PC-3 (cell line): ENCODE results near the gene MBTD1. TPM values are rescaled to one million over a fixed set of nuclear protein-coding genes. Genes with fewer than 3 reads are reported as not detected.

Source experiments
- ATAC-seq: fragments of 200-7000 bp; cut with Tn5 transposase; 2 replicates; pipeline ENCODE4 v1.9.1; 2020; ENCODE audit warnings: mild to moderate bottlenecking, moderate library complexity
- BruUV-seq: library from RNA; stranded (reverse); fragments of 400-500 nt; replicated peaks from 2 replicates; lab custom pipeline; 2021; lab: Mats Ljungman, UMichigan
- CTCF ChIA-PET: fragments of 300-600 bp; sonication (Branson Sonifier 250); formaldehyde crosslinking; loops from one replicate; lab custom pipeline; 2022; ENCODE audit warnings: antibody characterized with exemption; lab: Charles Lee
- POLR2A ChIA-PET: fragments of 300-600 bp; sonication (Branson Sonifier 250); formaldehyde crosslinking; loops from one replicate; lab custom pipeline; 2022; ENCODE audit warnings: antibody characterized with exemption; ENCODE audit not compliant: unreplicated experiment; lab: Charles Lee
- DNase-seq: peaks from one replicate; pipeline ENCODE4 v3.0.0-alpha.2; 2015
- H2AFZ ChIP-seq: fragments of 300-600 bp; sonication (generic); 2 replicates; pipeline ENCODE4 v1.6.0; 2016; ENCODE audit warnings: antibody characterized with exemption, low read length
- H3F3A ChIP-seq: fragments of 300-600 bp; sonication (generic); one replicate; pipeline ENCODE4 v1.6.0; 2017; ENCODE audit warnings: antibody characterized with exemption, low read length, control low read depth, mild to moderate bottlenecking; ENCODE audit not compliant: unreplicated experiment
- H3K27ac ChIP-seq: fragments of 300-600 bp; sonication (generic); 2 replicates; pipeline ENCODE4 v1.5.1; 2016; ENCODE audit warnings: mild to moderate bottlenecking, low read length
- H3K27me3 ChIP-seq: fragments of 300-600 bp; sonication (generic); 2 replicates; pipeline ENCODE4 v1.6.1; 2016; ENCODE audit warnings: low read length, mixed read lengths
- H3K36me3 ChIP-seq: fragments of 300-600 bp; sonication (generic); 2 replicates; pipeline ENCODE4 v1.6.1; 2016; ENCODE audit warnings: low read depth, mixed run types, low read length, mixed read lengths
- H3K4me1 ChIP-seq: fragments of 300-600 bp; sonication (generic); 2 replicates; pipeline ENCODE4 v1.5.1; 2016; ENCODE audit warnings: low read length; ENCODE audit not compliant: insufficient read depth
- H3K4me2 ChIP-seq: fragments of 300-600 bp; sonication (generic); 2 replicates; pipeline ENCODE4 v1.6.0; 2016; ENCODE audit warnings: low read length
- H3K4me3 ChIP-seq: fragments of 300-600 bp; sonication (generic); 2 replicates; pipeline ENCODE4 v1.5.1; 2016; ENCODE audit warnings: mild to moderate bottlenecking, low read length, mixed read lengths
- H3K79me2 ChIP-seq: fragments of 300-600 bp; sonication (generic); 2 replicates; pipeline ENCODE4 v1.6.1; 2017; ENCODE audit warnings: low read length, mixed read lengths
- H3K9ac ChIP-seq: fragments of 300-600 bp; sonication (generic); 2 replicates; pipeline ENCODE4 v1.6.0; 2016; ENCODE audit warnings: mild to moderate bottlenecking, low read length
- H3K9me2 ChIP-seq: fragments of 300-600 bp; sonication (generic); replicated peaks from 2 replicates; pipeline ENCODE4 v1.6.1; 2016; ENCODE audit warnings: mixed run types, low read length, mixed read lengths
- H3K9me3 ChIP-seq: fragments of 300-600 bp; sonication (generic); 2 replicates; pipeline ENCODE4 v1.6.1; 2016; ENCODE audit warnings: low read length, mixed read lengths
- H4K20me1 ChIP-seq: fragments of 300-600 bp; sonication (generic); 2 replicates; pipeline ENCODE4 v1.6.1; 2016; ENCODE audit warnings: low read length, mixed read lengths
- EZH2 ChIP-seq: fragments of 300-600 bp; sonication (generic); IDR thresholded peaks from one replicate; pipeline ENCODE4 v1.6.1; 2017; ENCODE audit warnings: antibody characterized with exemption, mild to moderate bottlenecking, low read length; ENCODE audit not compliant: unreplicated experiment
- EZH2phosphoT487 ChIP-seq: fragments of 300-600 bp; sonication (generic); IDR thresholded peaks from 2 replicates; pipeline ENCODE4 v1.6.1; 2018; ENCODE audit warnings: mild to moderate bottlenecking, antibody characterized with exemption, low read length, borderline replicate concordance
- intact Hi-C: fragments of 100-400 bp; cut with micrococcal nuclease; formaldehyde crosslinking; loops from 2 replicates; pipeline ENCODE4 v1.9.0; 2023
- total RNA-seq: library from RNA; depleted of rRNA; stranded (reverse); fragments of >200 nt; gene quantifications from 2 replicates; pipeline ENCODE4 v1.2.3, GENCODE V29; 2014
- TF ChIP-seq, protein P1 (sequence below): fragments of 300-600 bp; sonication (generic); conservative IDR thresholded peaks from 2 replicates; pipeline ENCODE4 v1.5.1; 2017; ENCODE audit warnings: antibody characterized with exemption, low read depth, mild to moderate bottlenecking, low read length

MBTD1 gene
- total RNA-seq, 1 experiment from 2014 or later = 13.8 TPM

DNA sequence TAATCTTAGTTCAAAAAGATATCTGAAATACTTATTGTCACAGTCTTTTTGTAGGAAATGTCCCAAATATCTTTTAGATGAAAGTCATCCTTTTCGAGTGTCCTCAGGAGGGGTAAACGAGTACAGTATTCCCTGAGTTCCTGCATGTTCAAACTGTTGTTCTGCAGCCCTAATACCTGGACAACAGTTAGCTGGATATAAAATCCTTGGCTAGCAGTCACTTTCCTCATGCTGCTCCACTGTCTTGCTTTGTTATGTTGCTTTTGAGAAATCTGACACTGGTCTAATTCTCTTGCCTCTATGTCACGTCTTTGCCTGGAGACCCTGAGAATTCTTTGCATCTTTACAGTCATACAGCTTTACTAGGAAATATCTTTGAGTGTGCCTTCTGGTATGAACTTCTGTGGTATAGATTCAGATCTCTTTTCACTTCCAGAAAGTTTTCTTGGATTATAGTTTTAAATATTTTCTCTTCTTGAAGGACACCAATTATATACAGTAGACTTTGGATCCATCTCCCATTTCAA, 9.5 kb downstream of the MBTD1 start:
- Histone ChIP-seq H3K9me3 (no peaks in the 10 kb centered on the region), H3K4me1 (peaks cover 16% of the 10 kb centered on the region), H3K9ac (no peak overlapping the region), H3K27me3 (no peaks in the 10 kb centered on the region), H3K27ac (no peak overlapping the region), H3K36me3 (peaks cover 14% of the 10 kb centered on the region), H3K9me2 (no peaks in the 10 kb centered on the region), H3F3A (no peaks in the 10 kb centered on the region), H4K20me1 (no peaks in the 10 kb centered on the region; the same call in 1 of the 2 replicates), H2AFZ (no peak overlapping the region), H3K4me3 (no peak overlapping the region), H3K79me2 (peaks cover 34% of the 10 kb centered on the region), H3K4me2 (no peak overlapping the region)
- no TSS peak for BruUV-seq
- ATAC-seq (no peak), DNase-seq (no peak)
- ChIA-PET CTCF (no interaction called here), POLR2A (no interaction called here)
- intact Hi-C loops = no loop called here
- no peak for TF ChIP-seq EZH2phosphoT487
- TF ChIP-seq, protein P1, sequence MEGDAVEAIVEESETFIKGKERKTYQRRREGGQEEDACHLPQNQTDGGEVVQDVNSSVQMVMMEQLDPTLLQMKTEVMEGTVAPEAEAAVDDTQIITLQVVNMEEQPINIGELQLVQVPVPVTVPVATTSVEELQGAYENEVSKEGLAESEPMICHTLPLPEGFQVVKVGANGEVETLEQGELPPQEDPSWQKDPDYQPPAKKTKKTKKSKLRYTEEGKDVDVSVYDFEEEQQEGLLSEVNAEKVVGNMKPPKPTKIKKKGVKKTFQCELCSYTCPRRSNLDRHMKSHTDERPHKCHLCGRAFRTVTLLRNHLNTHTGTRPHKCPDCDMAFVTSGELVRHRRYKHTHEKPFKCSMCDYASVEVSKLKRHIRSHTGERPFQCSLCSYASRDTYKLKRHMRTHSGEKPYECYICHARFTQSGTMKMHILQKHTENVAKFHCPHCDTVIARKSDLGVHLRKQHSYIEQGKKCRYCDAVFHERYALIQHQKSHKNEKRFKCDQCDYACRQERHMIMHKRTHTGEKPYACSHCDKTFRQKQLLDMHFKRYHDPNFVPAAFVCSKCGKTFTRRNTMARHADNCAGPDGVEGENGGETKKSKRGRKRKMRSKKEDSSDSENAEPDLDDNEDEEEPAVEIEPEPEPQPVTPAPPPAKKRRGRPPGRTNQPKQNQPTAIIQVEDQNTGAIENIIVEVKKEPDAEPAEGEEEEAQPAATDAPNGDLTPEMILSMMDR = no peak
- no peak for TF ChIP-seq EZH2

DNA sequence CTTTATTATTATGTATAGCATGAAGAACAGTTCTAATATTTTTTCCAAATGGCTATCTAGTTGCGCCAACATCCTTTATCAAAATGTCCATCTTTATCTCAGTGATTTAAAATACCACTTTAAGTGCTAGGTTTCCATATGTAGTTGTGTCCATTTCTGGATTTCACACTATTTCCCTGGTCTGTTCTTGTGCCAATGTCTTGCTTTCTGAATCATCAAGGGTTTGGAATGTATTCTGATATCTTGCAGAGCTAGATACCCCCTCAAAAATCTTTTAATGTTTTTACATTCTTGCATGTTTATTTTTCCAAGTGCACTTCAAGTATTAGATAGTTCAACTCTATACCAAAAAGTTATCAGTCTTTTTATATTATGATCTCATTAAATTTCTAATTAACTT, 14.3 kb downstream of the MBTD1 start:
- no peaks in the 10 kb centered on the region for H4K20me1 ChIP-seq
- no peak for DNase-seq
- TF ChIP-seq EZH2 = no peak
- peaks cover 3% of the 10 kb centered on the region; the same call in 1 of the 2 replicates for H3K79me2 ChIP-seq
- no peak overlapping the region for H3K27ac ChIP-seq
- H3K4me3 ChIP-seq = no peak overlapping the region
- no peaks in the 10 kb centered on the region for H3K9me3 ChIP-seq
- H3K9ac ChIP-seq = no peak overlapping the region
- intact Hi-C loops = no loop called here
- no peak for ATAC-seq
- H2AFZ ChIP-seq = no peak overlapping the region
- CTCF ChIA-PET = no interaction called here
- no peaks in the 10 kb centered on the region for H3K27me3 ChIP-seq
- no TSS peak for BruUV-seq
- H3K9me2 ChIP-seq = no peaks in the 10 kb centered on the region
- H3K36me3 ChIP-seq = 0 out of 2 replicates have a peak, but pooled peaks cover 2% of the 10 kb centered on the region
- POLR2A ChIA-PET = no interaction called here
- H3K4me2 ChIP-seq = no peak overlapping the region
- H3F3A ChIP-seq = no peaks in the 10 kb centered on the region
- peaks cover 5% of the 10 kb centered on the region; the same call in 1 of the 2 replicates for H3K4me1 ChIP-seq

GRCh38 chr17:51244041-51244440, 15.8 kb downstream of the MBTD1 start:
- peaks cover 3% of the 10 kb centered on the region; the same call in 1 of the 2 replicates for H3K79me2 ChIP-seq
- no peak overlapping the region for H2AFZ ChIP-seq
- no peaks in the 10 kb centered on the region for H3K9me3 ChIP-seq
- POLR2A ChIA-PET = no interaction called here
- DNase-seq (no peak), ATAC-seq (no peak)
- H4K20me1 ChIP-seq = no peaks in the 10 kb centered on the region
- peaks cover 5% of the 10 kb centered on the region; the same call in 1 of the 2 replicates for H3K4me1 ChIP-seq
- no peak overlapping the region for H3K27ac ChIP-seq
- intact Hi-C loops = no loop called here
- CTCF ChIA-PET = no interaction called here
- H3F3A ChIP-seq = no peaks in the 10 kb centered on the region
- no peak overlapping the region for H3K4me3 ChIP-seq
- no peaks in the 10 kb centered on the region for H3K27me3 ChIP-seq
- 0 out of 2 replicates have a peak, but pooled peaks cover 2% of the 10 kb centered on the region for H3K36me3 ChIP-seq
- no TSS peak for BruUV-seq
- H3K9ac ChIP-seq = no peak overlapping the region
- TF ChIP-seq, protein P1 = no peak
- no peak for TF ChIP-seq EZH2
- TF ChIP-seq EZH2phosphoT487 = no peak
- no peak overlapping the region for H3K4me2 ChIP-seq
- H3K9me2 ChIP-seq = no peaks in the 10 kb centered on the region
